Metanephros (tissue), 1 donor: ENCODE data around the gene ERFE. TPM values are rescaled to one million over a fixed set of nuclear protein-coding genes. Genes with fewer than 3 reads are reported as not detected.

Experiments used
- total RNA-seq: library from RNA; depleted of rRNA; stranded (reverse); fragments of >200 nt; gene quantifications from one replicate; pipeline ENCODE4 v1.2.3, GENCODE V29; 2014

ERFE gene, protein sequence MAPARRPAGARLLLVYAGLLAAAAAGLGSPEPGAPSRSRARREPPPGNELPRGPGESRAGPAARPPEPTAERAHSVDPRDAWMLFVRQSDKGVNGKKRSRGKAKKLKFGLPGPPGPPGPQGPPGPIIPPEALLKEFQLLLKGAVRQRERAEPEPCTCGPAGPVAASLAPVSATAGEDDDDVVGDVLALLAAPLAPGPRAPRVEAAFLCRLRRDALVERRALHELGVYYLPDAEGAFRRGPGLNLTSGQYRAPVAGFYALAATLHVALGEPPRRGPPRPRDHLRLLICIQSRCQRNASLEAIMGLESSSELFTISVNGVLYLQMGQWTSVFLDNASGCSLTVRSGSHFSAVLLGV
- total RNA-seq: 5.1 TPM

DNA sequence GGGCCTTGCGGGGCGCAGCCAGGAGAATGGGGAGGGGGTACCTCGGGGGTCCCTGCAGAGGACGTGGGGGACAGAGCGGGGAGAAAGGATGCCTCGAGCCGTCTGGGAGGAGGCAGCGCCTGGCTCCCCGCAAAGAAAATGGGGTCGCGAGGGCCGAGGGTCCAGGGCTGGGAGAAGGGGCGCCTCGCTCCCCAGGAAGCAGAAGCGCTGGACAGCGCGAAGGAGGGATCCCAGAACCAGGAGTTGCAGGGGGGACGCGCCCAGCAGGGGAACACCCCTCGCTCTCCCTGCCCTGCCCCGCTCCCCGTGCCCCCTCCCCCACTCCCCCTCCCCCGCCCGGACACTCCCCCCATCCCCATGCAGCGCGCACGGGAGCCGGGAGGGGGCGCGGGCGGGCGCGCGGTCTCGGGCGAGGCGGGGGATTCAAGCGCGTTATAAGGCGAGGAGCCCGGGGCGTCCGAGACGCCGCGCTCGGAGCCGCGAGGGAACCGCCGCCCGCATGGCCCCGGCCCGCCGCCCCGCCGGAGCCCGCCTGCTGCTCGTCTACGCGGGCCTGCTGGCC is at the start of gene ERFE:
Gene ERFE, plus strand, starts transcription at position 462 of the 562 bp plus-strand sequence. Its CDS starts 38 bp downstream, at position 500.

DNA sequence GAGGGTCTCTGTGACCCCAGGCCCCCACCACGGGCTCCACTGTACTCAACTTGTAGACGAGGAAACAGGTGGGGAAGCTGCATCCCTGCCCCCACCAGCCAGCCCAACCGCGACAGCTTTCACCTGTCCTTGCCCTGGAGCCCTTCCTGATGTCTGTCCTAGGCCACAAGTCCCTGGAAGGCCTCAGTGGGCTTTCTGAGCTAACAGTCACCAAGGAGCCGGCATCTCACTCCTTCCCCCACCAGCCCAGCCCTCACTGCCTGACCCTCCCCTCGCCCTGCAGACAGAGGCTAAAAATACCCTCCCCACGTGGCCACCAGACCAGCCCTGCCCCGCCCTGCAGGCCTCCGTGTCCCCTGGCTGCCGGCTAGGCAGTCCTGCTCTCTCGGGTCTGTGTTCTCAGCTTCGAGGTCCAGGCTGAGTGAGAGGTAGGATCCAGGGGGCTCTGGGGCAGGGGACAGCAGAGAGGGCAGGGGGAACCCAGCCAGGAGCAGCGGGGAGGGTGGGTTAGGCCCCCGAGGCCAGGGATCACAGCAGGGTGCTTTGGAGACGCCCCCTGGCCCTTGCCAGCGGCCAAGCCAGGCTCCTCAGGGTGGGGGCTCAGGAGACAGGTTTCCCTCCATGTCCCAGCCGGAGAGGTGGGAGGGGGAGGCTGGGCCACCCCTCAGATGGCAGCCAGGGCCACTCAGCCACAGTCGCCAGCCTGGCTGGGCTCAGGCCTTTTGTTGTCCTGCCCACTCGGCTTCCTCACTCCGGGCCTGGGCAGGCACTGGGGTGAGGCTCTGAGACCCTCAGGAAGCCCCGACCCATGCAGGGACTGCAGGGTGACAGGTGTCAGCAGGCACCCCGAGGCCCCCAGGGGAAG is 20.2 kb upstream of the ERFE start, which contains the start of gene KLHL30:
Gene KLHL30, plus strand, starts transcription at position 338 of the 865 bp plus-strand sequence. CDS start 2,087 bp downstream, outside the sequence.

DNA sequence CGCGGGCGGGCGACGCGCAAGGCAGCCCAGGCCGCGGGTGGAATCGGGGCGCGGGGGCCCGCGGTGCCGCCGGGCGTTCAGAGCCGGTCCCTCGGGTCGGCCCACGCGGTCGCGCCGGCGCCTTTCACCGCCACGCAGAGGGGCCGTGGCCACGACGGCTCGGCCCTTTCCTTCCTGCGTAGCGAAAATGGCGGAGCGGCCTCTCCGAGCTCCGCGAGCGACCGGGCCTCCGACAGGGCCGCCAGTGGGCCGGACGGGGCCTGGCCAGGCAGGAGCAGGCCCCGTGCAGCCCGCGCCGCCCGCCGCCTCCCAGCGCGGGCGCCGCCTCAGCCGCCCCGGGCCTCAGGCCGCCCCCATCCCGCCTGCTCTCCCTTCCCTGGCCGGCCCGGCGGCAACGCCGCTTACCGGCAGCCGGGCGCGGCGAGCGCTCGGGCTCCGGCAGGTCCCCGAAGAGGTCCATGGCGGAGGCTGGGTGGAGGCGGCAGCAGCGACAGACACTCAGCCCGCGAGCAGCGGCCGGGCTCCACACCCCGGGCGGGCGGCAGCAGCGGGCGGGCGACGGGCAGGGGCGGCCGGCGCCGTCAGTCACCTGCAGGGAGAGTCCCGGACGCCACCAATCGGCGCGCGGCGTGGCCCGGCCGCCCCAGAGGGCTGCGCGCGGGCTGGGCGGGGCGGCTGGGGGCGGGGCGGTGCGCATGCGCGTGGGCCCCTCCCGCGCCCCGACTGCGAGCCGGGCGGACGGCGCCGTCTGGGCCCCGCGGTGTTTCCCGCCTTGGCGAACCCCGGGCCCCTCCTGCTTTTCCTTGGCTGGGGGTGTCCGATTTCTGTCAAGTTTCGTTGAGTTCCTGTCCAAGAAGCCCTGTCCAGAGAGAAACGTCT is 44.6 kb downstream of the ERFE start, which contains the start of gene ILKAP:
Gene ILKAP, minus strand, starts transcription at position 602 of the 879 bp plus-strand sequence. Its CDS starts 142 bp downstream, at position 460.

Other genes with a start within 250 kb of the ERFE start
- gene UBE2F, start 192.0 kb upstream of the ERFE start, total RNA-seq: 43.8 TPM
- gene SCLY, start 98.0 kb upstream of the ERFE start, total RNA-seq: 20.1 TPM
- gene ESPNL, start 58.6 kb upstream of the ERFE start, total RNA-seq: 3.8 TPM
- gene KLHL30, start 20.3 kb upstream of the ERFE start, total RNA-seq: 8.3 TPM
- gene ILKAP, start 44.7 kb downstream of the ERFE start, total RNA-seq: 42.4 TPM
- 6.5 TPM for gene HES6, start 81.1 kb downstream of the ERFE start, total RNA-seq
- gene PER2, start 129.6 kb downstream of the ERFE start, total RNA-seq: 13.2 TPM
- 18.3 TPM for gene TRAF3IP1, start 161.5 kb downstream of the ERFE start, total RNA-seq